SK-N-SH treated with all-trans-retinoic acid at 6 μM for 48 hours (cell line): ENCODE results near the gene SMARCC1.

Experiments used
- PPARA ChIP-seq: fragments of 250-450 bp; sonication (Bioruptor Pico); IDR thresholded peaks from 2 replicates; pipeline ENCODE4 v1.5.0; 2020; ENCODE audit warnings: mild to moderate bottlenecking, borderline replicate concordance
- RARB ChIP-seq: fragments of 250-450 bp; sonication (Bioruptor Pico); IDR thresholded peaks from 2 replicates; pipeline ENCODE4 v1.8.0; 2021; ENCODE audit warnings: mild to moderate bottlenecking, moderate library complexity
- ZFP30 ChIP-seq: fragments of 450-650 bp; formaldehyde crosslinking; IDR thresholded peaks from 2 replicates; pipeline ENCODE4 v1.5.0; 2022; ENCODE audit warnings: mild to moderate bottlenecking, moderate library complexity
- TF ChIP-seq, protein P1 (sequence below): fragments of 250-450 bp; sonication (Bioruptor Pico); IDR thresholded peaks from 2 replicates; pipeline ENCODE4 v1.8.0; 2020; ENCODE audit warnings: mild to moderate bottlenecking, moderate library complexity, borderline replicate concordance

- TF ChIP-seq, protein P1, sequence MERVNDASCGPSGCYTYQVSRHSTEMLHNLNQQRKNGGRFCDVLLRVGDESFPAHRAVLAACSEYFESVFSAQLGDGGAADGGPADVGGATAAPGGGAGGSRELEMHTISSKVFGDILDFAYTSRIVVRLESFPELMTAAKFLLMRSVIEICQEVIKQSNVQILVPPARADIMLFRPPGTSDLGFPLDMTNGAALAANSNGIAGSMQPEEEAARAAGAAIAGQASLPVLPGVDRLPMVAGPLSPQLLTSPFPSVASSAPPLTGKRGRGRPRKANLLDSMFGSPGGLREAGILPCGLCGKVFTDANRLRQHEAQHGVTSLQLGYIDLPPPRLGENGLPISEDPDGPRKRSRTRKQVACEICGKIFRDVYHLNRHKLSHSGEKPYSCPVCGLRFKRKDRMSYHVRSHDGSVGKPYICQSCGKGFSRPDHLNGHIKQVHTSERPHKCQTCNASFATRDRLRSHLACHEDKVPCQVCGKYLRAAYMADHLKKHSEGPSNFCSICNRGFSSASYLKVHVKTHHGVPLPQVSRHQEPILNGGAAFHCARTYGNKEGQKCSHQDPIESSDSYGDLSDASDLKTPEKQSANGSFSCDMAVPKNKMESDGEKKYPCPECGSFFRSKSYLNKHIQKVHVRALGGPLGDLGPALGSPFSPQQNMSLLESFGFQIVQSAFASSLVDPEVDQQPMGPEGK (CRISPR knock-in tag) = no peak
- TF ChIP-seq PPARA (CRISPR knock-in tag) (no peak), RARB (no peak), ZFP30 (CRISPR knock-in tag) (no peak)
Observed at GRCh38 chr3:47567149-47567548, 214.5 kb downstream of the SMARCC1 start.
